ENCODE measurements around the gene RPL35.

- TF ChIP-seq POLR2A (IDR thresholded peaks at IDR 0.05) (no peak), CTCF (IDR thresholded peaks at IDR 0.05) (no peak)
Observed at GRCh38 chr9:124886866-124887492, 25.2 kb upstream of the RPL35 start.
